Measurements from ENCODE around the gene CYP3A5.
"Not testable (repeated sequence)": the region's sequence is repeated elsewhere in the genome, so short reads cannot be mapped to it uniquely, and the experiment has no call there.

Gene CYP3A5

DNA sequence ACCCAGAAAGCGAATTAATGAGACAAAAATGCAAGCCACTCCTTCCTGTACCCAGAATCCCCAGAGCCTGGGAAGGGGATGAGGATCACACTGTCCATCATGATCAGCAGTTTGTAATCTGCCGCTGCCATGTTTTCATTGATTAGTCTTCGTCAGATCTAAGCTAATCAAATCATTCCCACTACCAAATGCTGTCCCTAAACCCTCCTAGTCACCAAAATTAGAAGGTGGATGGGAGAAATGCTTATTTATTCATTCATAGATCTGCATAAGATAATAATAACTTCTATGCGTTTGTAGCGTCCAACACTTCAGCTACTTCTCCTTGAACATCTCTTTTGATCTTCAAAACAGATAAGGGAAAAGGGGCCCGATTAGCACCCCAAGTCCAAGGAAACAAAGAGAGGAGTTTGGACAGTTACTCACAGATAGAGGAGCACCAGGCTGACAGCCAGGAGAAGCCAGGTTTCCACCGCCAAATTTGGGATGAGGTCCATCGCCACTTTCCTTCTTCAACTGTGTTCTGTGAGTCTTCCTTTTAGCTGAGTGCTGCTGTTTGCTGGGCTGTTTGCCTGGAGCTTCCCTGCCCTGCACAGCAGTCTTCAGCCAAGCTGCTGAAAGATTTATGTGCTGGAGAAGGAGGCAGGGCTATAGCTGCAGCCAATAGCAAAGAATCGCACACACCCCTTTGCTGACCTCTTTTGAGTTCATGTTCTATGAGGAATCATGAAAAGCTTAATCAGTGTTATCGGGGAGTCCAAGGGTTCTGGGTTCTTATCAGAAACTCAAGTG, at the start of gene CYP3A5:
Gene CYP3A5, minus strand, starts transcription at position 597 of the 792 bp plus-strand sequence. Its CDS starts 100 bp downstream, at position 497.
- no peak for DNase-seq (ENCODE audit: low read depth)

GRCh38 chr7:99728615-99729014, 48.8 kb upstream of the CYP3A5 start:
- no peak for DNase-seq (ENCODE audit: low read depth)

GRCh38 chr7:99723201-99723600, 43.4 kb upstream of the CYP3A5 start:
- not testable (repeated sequence) for DNase-seq (ENCODE audit: low read depth)

DNA sequence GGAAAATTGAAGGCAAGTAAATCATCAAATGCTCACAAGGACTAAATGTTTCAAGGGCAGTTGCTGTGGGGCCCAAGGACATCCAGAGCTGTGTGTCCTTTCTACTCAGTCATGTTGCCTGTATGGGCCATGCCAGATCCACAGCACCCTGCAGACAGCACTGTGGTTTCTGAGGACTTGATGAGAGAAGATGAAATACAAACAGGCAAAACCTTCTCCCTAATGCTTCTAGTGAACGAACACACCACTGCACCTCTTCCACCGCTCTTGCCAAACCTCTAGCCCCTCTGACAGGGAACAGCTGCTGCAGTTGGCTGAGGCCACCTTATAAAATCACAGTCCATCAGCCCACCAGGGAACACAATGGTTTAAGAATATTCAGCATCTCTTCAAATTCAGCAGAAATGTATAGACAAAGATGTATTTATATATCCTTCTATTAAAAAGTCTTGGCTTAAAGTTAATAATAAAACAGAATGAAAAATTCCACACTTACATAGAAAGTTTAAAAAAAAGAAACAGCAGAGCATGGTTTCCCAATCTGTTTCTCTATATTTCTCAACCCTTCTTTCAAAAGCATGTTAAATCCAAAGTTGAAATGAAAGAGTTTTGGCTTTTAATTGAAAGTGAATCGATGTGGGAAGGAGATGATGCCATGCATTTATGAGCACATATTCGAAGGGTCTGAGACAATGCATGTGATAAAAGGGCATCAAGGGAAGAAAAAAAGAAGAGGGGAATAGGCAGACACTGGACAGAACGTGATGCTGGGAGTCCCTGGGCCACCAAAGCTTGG, 41.2 kb upstream of the CYP3A5 start:
- no peak for DNase-seq (ENCODE audit: low read depth)

GRCh38 chr7:99719996-99720769, 40.4 kb upstream of the CYP3A5 start:
- no peak for DNase-seq (ENCODE audit: low read depth)

- no peak for DNase-seq (ENCODE audit: low read depth)
These were observed 34.3 kb upstream of the CYP3A5 start for GRCh38 chr7:99713995-99714570.

DNA sequence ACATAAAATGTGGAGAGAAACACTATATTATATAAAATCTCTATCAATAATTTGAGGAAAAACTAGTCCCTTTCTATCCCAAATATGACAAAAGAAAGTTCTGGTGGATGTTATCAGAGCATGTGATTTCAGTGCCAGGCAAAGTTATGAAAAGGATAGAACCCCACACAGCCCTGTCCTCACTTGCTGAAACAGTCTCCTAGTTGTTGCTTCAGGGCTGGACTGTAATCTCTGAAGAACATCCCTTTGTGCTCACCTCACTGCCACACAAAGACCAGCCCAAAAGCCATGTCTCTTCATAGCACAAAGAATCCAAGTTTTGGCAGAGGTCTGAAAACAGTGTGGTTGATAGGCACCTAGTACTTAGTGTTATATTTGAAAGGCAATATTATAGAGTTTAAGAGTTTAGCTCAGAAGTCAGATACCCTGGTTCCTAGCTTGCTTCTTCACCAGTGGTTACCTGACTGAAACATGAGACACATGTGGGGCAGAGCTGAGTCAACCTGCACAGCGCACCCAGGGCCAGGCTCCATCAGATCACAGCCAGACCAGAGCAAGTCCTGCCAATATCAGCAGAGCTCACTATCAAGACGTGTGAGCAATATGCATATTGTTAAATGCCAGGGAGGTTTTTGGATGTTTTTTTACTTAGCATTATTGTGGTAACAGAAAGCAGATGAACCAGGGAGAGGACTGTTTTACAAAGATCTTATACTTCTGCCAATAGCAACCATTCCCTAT, 30.2 kb upstream of the CYP3A5 start:
- no peak for DNase-seq (ENCODE audit: low read depth)

DNA sequence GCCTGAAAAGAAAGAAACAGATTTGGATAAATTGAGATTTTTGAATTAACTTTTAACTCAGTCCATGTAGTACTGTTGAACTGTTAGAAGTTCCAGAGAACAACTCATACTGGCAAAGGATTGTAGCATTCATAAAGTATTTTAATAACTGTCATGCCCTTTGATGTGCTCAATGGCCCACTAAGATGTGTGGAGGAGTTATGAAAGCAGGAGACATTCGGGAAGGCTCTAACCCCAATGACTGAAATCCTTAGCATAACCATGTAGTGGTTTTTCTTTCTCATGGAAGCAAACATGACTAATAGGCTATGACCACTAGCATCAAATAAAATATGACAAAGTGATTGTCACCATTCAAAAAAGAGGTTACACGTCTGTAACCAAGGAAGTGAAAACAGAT, 29.5 kb upstream of the CYP3A5 start:
- DNase-seq (ENCODE audit: low read depth), result no peak

DNA sequence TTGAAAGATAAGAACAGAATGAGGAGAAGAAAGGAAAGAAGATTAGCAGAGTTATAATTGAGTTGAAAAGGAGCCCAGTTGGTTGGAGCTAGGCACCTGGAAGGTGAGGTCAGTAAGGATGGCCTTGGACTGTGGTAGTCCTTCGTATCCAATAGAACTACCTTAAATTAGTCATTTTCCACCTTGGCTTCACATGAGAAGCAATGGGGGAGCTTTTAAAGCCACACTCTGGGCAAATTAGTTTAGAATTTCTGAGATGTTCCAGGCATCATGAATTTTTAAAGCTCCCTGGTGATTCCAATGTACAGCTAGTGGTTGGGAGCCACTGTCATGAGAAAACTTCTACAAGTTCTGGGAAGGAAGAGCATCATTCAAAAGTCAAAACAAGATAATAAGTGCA, 27.3 kb upstream of the CYP3A5 start:
- DNase-seq (ENCODE audit: low read depth), result no peak

DNA sequence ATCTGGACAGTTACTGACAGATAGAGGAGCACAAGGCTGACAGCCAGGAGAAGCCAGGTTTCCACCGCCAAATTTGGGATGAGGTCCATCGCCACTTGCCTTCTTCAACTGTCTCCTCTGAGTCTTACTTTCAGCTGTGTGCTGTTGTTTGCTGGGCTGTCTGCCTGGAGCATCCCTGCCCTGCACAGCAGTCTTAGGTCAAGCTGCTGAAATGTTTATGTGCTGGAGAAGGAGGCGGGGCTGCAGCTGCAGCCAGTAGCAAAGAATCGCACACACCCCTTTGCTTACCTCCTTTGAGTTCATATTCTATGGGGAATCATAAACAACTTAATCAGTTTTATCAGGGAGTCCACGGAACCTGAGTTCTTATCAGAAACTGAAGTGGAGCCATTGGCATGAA, 20.1 kb upstream of the CYP3A5 start:
- DNase-seq (ENCODE audit: low read depth), result no peak

- not testable (repeated sequence) for DNase-seq (ENCODE audit: low read depth)
These were observed 19.3 kb upstream of the CYP3A5 start for GRCh38 chr7:99698867-99699730.

GRCh38 chr7:99694912-99695304, 15.1 kb upstream of the CYP3A5 start:
- DNase-seq (ENCODE audit: low read depth), result no peak

- DNase-seq (ENCODE audit: low read depth), result no peak
These were observed 14.6 kb upstream of the CYP3A5 start for GRCh38 chr7:99694201-99694911.

- DNase-seq (ENCODE audit: low read depth), result no peak
These were observed 13.8 kb upstream of the CYP3A5 start for GRCh38 chr7:99693427-99694200.

DNA sequence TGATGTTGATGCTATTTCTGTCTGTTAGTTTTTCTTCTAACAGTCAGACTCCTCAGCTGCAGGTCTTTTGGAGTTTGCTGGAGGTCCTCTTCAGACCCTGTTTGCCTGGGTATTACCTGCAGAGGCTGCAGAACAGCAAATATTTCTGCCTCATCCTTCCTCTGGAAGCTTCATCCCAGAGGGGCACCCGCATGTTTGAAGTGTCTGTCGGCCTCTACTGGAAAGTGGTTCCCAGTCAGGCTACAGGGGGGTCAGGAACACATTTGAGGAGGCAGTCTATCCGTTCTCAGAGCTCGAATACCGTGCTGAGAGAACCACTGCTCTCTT, 13.3 kb upstream of the CYP3A5 start:
- no peak for DNase-seq (ENCODE audit: low read depth)

GRCh38 chr7:99692563-99692962, 12.8 kb upstream of the CYP3A5 start:
- DNase-seq (ENCODE audit: low read depth), result not testable (repeated sequence)

GRCh38 chr7:99691658-99692057, 11.9 kb upstream of the CYP3A5 start:
- not testable (repeated sequence) for DNase-seq (ENCODE audit: low read depth)

GRCh38 chr7:99690918-99691317, 11.1 kb upstream of the CYP3A5 start:
- not testable (repeated sequence) for DNase-seq (ENCODE audit: low read depth)
